Gastrocnemius medialis (tissue), 4 donors: ENCODE measurements around the gene PSTPIP2.

Experiments
- POLR2A ChIP-seq, 2 donors: fragments of 450-650 bp; IDR thresholded peaks; one replicate each; pipeline ENCODE4 v1.6.1; 2017; ENCODE audit warnings: antibody characterized with exemption in 2 of 2, mild to moderate bottlenecking in 2 of 2, moderate library complexity in 2 of 2
- TF ChIP-seq, protein P1 (sequence below), 5 experiments: fragments of 450-650 bp in 3 of 5; fragments of 200-600 bp in 2 of 5; sonication (generic) in 2 of 5; IDR thresholded peaks in 4 of 5; conservative IDR thresholded peaks in 1 of 5; 1 replicate in 4 of 5; 2 replicates in 1 of 5; pipeline ENCODE4 v1.5.1; 2016 to 2019; ENCODE audit warnings: antibody characterized with exemption in 5 of 5, mild to moderate bottlenecking in 3 of 5, moderate library complexity in 3 of 5

DNA sequence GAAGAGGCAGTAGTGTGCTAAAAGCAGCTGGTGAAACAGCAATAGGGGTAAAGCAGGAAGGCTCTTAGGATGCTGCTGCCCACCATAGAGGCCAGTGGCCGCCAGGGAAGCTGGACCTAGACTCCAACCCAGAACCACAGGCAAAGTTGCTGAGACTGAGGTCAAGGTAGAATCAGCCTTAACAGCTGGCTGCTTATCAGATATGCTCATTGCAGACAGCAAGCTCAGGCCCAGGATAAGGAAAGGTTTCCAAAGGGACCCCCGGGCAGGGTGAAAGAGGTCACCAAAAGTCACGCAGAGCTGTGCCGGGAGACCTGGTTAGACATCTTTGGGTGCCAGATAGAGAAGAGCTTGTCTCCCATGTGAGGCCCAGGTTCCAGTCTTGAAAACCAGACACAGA is 62.0 kb downstream of the PSTPIP2 start:
- TF ChIP-seq, protein P1, sequence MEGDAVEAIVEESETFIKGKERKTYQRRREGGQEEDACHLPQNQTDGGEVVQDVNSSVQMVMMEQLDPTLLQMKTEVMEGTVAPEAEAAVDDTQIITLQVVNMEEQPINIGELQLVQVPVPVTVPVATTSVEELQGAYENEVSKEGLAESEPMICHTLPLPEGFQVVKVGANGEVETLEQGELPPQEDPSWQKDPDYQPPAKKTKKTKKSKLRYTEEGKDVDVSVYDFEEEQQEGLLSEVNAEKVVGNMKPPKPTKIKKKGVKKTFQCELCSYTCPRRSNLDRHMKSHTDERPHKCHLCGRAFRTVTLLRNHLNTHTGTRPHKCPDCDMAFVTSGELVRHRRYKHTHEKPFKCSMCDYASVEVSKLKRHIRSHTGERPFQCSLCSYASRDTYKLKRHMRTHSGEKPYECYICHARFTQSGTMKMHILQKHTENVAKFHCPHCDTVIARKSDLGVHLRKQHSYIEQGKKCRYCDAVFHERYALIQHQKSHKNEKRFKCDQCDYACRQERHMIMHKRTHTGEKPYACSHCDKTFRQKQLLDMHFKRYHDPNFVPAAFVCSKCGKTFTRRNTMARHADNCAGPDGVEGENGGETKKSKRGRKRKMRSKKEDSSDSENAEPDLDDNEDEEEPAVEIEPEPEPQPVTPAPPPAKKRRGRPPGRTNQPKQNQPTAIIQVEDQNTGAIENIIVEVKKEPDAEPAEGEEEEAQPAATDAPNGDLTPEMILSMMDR (IDR thresholded peaks at IDR 0.05 in 4 of 5, conservative IDR thresholded peaks at IDR 0.05 in 1 of 5): no peak
- no peak for TF ChIP-seq POLR2A (IDR thresholded peaks at IDR 0.05)
